GM12878 (cell line): Measurements from ENCODE around the gene FBLIM1. TPM values are rescaled to one million over a fixed set of nuclear protein-coding genes. Genes with fewer than 3 reads are reported as not detected.

Experiments used
- ATAC-seq: fragments of 200-7000 bp; cut with Tn5 transposase; 3 replicates; pipeline ENCODE4 v1.9.1; 2020; ENCODE audit warnings: mild to moderate bottlenecking, moderate library complexity
- BruUV-seq: library from RNA; stranded (reverse); fragments of 400-500 nt; replicated peaks from 2 replicates; lab custom pipeline; 2021; lab: Mats Ljungman, UMichigan
- CTCF ChIA-PET: fragments of 300-600 bp; sonication (Branson Sonifier 250); formaldehyde crosslinking; extraction: SDS; loops from one replicate; lab custom pipeline; 2021; ENCODE audit warnings: inconsistent platforms; lab: Yijun Ruan, JAX
- POLR2A ChIA-PET: fragments of 350-600 bp; formaldehyde crosslinking; extraction: SDS; loops from one replicate; lab custom pipeline; 2021; ENCODE audit warnings: inconsistent platforms; lab: Charles Lee
- RAD21 ChIA-PET: fragments of 300-600 bp; sonication (Branson Sonifier 250); formaldehyde crosslinking; loops from one replicate; lab custom pipeline; 2023; ENCODE audit warnings: antibody characterized with exemption; ENCODE audit not compliant: unreplicated experiment; lab: Charles Lee
- SMC1A ChIA-PET: fragments of 300-600 bp; sonication (Branson Sonifier 250); formaldehyde crosslinking; loops from one replicate; lab custom pipeline; 2023; ENCODE audit not compliant: unreplicated experiment, uncharacterized antibody; lab: Charles Lee
- DNase-seq: peaks from one replicate; pipeline ENCODE4 v3.0.0-alpha.2; 2011; ENCODE audit warnings: low read depth, low spot score
- FAIRE-seq: peaks from 3 replicates; lab custom pipeline; 2011; peaks lifted over from hg19 to GRCh38; lab: Jason Lieb, UNC
- H2AFZ ChIP-seq: 2 replicates; pipeline ENCODE4 v1.6.0; 2011; ENCODE audit warnings: low read depth, low read length, control low read depth; ENCODE audit not compliant: control insufficient read depth
- H3K27ac ChIP-seq: 2 replicates; pipeline ENCODE4 v1.5.1; 2011; ENCODE audit warnings: control low read depth; ENCODE audit not compliant: control insufficient read depth, insufficient read depth
- H3K27me3 ChIP-seq, 2 experiments: replicated peaks in 1 of 2; 2 replicates each; pipeline versions ENCODE4 v1.6.0 to v1.6.1; 2011; ENCODE audit warnings: low read length in 1 of 2; ENCODE audit not compliant: control insufficient read depth in 2 of 2, insufficient read depth in 2 of 2
- H3K36me3 ChIP-seq, 2 experiments: 2 replicates each; pipeline ENCODE4 v1.5.1; 2011; ENCODE audit warnings: low read length in 1 of 2; ENCODE audit not compliant: control insufficient read depth in 2 of 2, insufficient read depth in 2 of 2
- H3K4me1 ChIP-seq: 2 replicates; pipeline ENCODE4 v1.6.1; 2011; ENCODE audit warnings: mild to moderate bottlenecking, low read length, moderate library complexity, mixed read lengths; ENCODE audit not compliant: control insufficient read depth, insufficient read depth
- H3K4me2 ChIP-seq: 2 replicates; pipeline ENCODE4 v1.6.0; 2011; ENCODE audit warnings: control low read depth; ENCODE audit not compliant: control insufficient read depth, insufficient read depth
- H3K4me3 ChIP-seq: fragments of 200-600 bp; sonication (generic); 2 replicates; pipeline ENCODE4 v1.5.1; 2016
- H3K79me2 ChIP-seq: 2 replicates; pipeline ENCODE4 v1.6.0; 2011; ENCODE audit warnings: low read length; ENCODE audit not compliant: control insufficient read depth, insufficient read depth
- H3K9ac ChIP-seq: 2 replicates; pipeline ENCODE4 v1.8.0; 2011; ENCODE audit warnings: low read length, control low read depth, mixed read lengths; ENCODE audit not compliant: control insufficient read depth, insufficient read depth
- H3K9me3 ChIP-seq: replicated peaks from 3 replicates; pipeline ENCODE4 v1.5.1; 2011; ENCODE audit warnings: mild to moderate bottlenecking, low read length; ENCODE audit not compliant: control insufficient read depth, insufficient read depth
- H4K20me1 ChIP-seq: 2 replicates; pipeline ENCODE4 v1.6.0; 2011; ENCODE audit not compliant: control insufficient read depth, insufficient read depth
- ATF3 ChIP-seq: IDR thresholded peaks from 2 replicates; pipeline ENCODE4 v1.6.1; 2011; ENCODE audit warnings: low read depth, mild to moderate bottlenecking, low read length, moderate library complexity, borderline replicate concordance; ENCODE audit errors: extremely low read depth
- BACH1 ChIP-seq: fragments of 450-650 bp; IDR thresholded peaks from 2 replicates; pipeline ENCODE4 v1.6.1; 2017; ENCODE audit warnings: mild to moderate bottlenecking, borderline replicate concordance
- CBX3 ChIP-seq: fragments of 200-600 bp; sonication (generic); IDR thresholded peaks from 2 replicates; pipeline ENCODE4 v1.6.1; 2016; ENCODE audit warnings: low read depth, borderline replicate concordance
- DPF2 ChIP-seq: fragments of 450-650 bp; IDR thresholded peaks from 2 replicates; pipeline ENCODE4 v1.6.1; 2017; ENCODE audit warnings: mild to moderate bottlenecking
- ESRRA ChIP-seq: IDR thresholded peaks from 2 replicates; pipeline ENCODE4 v1.6.1; 2012; ENCODE audit warnings: mild to moderate bottlenecking, low read length, improper control_type of control experiment
- IKZF1 ChIP-seq: fragments of 450-650 bp; conservative IDR thresholded peaks from 2 replicates; pipeline ENCODE4 v1.6.1; 2017; ENCODE audit warnings: antibody characterized with exemption, mild to moderate bottlenecking
- SKIL ChIP-seq: fragments of 450-650 bp; IDR thresholded peaks from 2 replicates; pipeline ENCODE4 v1.6.1; 2017; ENCODE audit warnings: mild to moderate bottlenecking, low read depth, inconsistent platforms; ENCODE audit not compliant: poor library complexity, severe bottlenecking
- TCF7 ChIP-seq: IDR thresholded peaks from 2 replicates; pipeline ENCODE4 v1.6.1; 2014; ENCODE audit warnings: antibody characterized with exemption, borderline replicate concordance
- YBX1 ChIP-seq: fragments of 450-650 bp; IDR thresholded peaks from 2 replicates; pipeline ENCODE4 v1.6.1; 2016; ENCODE audit warnings: antibody characterized with exemption
- WGBS: methylation state at CpG from one replicate; pipeline ENCODE4 v1.1.6; 2016; ENCODE audit warnings: low lambda C conversion rate; ENCODE audit not compliant: insufficient replicate concordance, insufficient coverage; ENCODE audit errors: missing lambda C conversion rate; 5-methylcytosine and 5-hydroxymethylcytosine counted together
- in situ Hi-C: fragments of 300-500 bp; cut with MboI; formaldehyde crosslinking; loops from 9 replicates; pipeline ENCODE4 v1.14.3; 2018; ENCODE audit warnings: mixed read lengths
- intact Hi-C: fragments of 100-400 bp; cut with micrococcal nuclease; formaldehyde crosslinking; loops from one replicate; pipeline ENCODE4 v1.14.2; 2022; ENCODE audit not compliant: unreplicated experiment
- polyA plus RNA-seq, 11 experiments: library from polyadenylated mRNA; depleted of rRNA in 4 of 11; unstranded in 6 of 11; stranded (reverse) in 5 of 11; fragments of >200 nt; fragmentation: Nextera tagmentation in 4 of 11; fragmentation: Illumina TruSeq in 1 of 11; extraction: Ambion mirVana in 4 of 11; extraction: Trizol in 1 of 11; gene quantifications; 1 replicate in 1 of 11; 2 replicates in 10 of 11; pipeline versions ENCODE4 v1.2.1 to v1.2.3, GENCODE V29; 2011 to 2016; ENCODE audit warnings: inconsistent platforms in 2 of 11, missing spikeins in 2 of 11, low read depth in 1 of 11
- total RNA-seq, 4 experiments: library from RNA; depleted of rRNA in 3 of 4; stranded (reverse); fragments of >200 nt in 3 of 4; fragmentation: Illumina TruSeq in 1 of 4; extraction: Trizol in 1 of 4; gene quantifications; 2 replicates each; pipeline versions ENCODE4 v1.2.1 to v1.2.3, GENCODE V29; 2013 to 2021

FBLIM1 gene
- total and polyA plus RNA-seq, 10 of the 15 experiments (the other 5 are each of a cell fraction or from before 2014, with no cell fraction given) = 0.03 to 0.13 TPM; not detected in 8

GRCh38 chr1:15723631-15724246, 34.9 kb upstream of the FBLIM1 start:
- intact Hi-C loops (no loop called here), in situ Hi-C loops (no loop called here)
- no peak for DNase-seq
- ATAC-seq = no peak
- H3K4me3 ChIP-seq = no peak overlapping the region
- no peak overlapping the region for H3K9ac ChIP-seq
- POLR2A ChIA-PET = interaction anchor here (0.5 to 0.7 kb wide), 4 partner anchors 32 to 236 kb away, joined by 3 to 5 read pairs (median 4); no protein-coding TSS in a partner anchor
- TF ChIP-seq DPF2 (no peak), SKIL (no peak), YBX1 (no peak), CBX3 (no peak), ATF3 (no peak), BACH1 (no peak), IKZF1 (no peak), ESRRA (no peak), TCF7 (no peak)
- H3K4me1 ChIP-seq = no peaks in the 10 kb centered on the region
- H4K20me1 ChIP-seq = no peaks in the 10 kb centered on the region
- RAD21 ChIA-PET = no interaction called here
- H3K27ac ChIP-seq = no peak overlapping the region
- SMC1A ChIA-PET = no interaction called here
- WGBS = 83% methylated on average over 16 of the region's 20 CpGs
- BruUV-seq = no TSS peak
- FAIRE-seq = no peak
- H3K36me3 ChIP-seq = peaks cover 14 to 40% of the 10 kb centered on the region in 2 experiments; a peak in 3 of 4 replicates
- no peak overlapping the region for H2AFZ ChIP-seq
- no peak overlapping the region for H3K4me2 ChIP-seq
- no peaks in the 10 kb centered on the region for H3K9me3 ChIP-seq
- H3K79me2 ChIP-seq = no peaks in the 10 kb centered on the region
- CTCF ChIA-PET = no interaction called here
- H3K27me3 ChIP-seq = no peaks in the 10 kb centered on the region
